Measurements from ENCODE around the gene HM13.

DNA sequence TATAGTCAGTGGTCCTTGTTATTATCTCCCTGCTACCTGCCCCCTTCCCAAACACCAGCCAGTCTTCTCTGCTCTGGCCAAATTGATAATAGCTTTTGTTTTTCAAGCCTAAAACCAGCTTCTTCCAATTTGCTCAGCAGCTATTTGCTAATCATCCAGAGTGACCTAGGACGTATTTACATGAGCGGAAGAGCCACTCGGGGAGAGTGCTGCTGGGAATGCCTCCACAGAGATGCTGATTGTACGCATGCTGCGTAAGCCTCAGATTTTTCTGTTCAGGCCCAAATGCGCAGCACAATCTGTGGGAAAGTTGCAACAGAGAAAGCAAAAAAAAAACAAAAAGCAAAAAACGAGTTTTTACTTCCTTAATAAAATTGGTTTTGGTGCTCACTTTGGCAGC lies 66.5 kb downstream of the HM13 start:
- no peak for TF ChIP-seq CTCF (IDR thresholded peaks at IDR 0.05)
- no peak for TF ChIP-seq POLR2A (IDR thresholded peaks at IDR 0.05)
